ENCODE data around the gene ZNF35.

Gene ZNF35

DNA sequence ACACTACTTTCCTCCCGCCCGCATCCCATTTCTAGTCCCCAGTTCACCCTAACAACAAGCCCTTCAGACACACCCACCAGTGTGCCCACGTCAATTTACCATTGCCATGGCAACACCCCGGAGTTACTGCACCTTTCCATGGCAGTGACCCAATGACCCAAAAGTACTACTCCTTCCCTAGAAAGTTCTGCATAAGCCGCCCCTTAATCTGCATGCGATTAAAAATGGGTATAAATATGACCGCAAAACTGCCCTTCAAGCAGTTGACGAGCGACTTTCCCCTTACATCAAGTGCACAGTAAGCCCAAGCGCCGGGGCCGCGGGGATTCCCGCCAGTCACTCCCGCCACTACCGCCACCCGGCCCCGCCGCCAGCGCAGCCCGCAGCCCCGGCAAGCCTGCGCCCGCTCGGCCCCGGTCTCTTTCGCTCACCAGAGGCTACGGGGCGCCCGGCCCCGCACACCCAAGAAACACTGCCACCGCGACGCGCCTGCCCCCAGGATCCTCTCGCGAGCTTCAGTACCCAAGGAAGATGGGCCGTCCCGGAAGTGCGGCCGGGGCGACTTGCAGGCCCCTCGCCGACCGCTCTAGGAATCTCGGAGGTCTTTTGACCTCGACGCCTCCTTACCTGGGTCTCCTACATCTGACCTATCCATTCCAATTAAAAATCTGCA is 36.7 kb downstream of the ZNF35 start:
- DNase-seq (ENCODE audit: low spot score), result peak; percentile 94

DNA sequence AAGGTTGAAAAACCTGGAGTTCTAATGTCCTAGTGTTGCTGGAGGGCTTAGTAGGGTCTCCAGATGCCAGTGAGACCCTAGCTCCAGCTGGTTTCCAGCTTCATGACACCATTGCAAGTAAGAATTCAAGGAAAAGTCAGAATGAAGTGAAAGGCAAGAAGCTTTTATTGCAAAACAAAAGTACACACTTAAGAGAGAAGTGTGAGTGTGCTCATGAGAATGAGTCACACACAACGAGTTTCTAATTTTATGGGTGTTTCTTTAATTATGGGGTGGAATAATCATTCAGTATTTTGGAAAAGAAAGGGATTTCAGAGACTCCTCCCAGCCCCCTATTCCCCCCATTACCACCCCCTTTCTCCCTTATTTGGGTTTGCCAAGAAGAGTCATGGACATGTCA is 39.4 kb downstream of the ZNF35 start:
- DNase-seq (ENCODE audit: low spot score), result no peak

Measured in AG20443 (cell line).